HT1080 (cell line): ENCODE measurements around the gene DNAI1. TPM values are rescaled to one million over a fixed set of nuclear protein-coding genes. Genes with fewer than 3 reads are reported as not detected.

ENCODE experiments used
- DNase-seq: peaks from one replicate; pipeline ENCODE4 v3.0.0-alpha.2; 2015; ENCODE audit warnings: low read depth
- total RNA-seq: library from RNA; depleted of rRNA; stranded (reverse); fragments of >200 nt; shearing (Covaris generic); gene quantifications from 2 replicates; pipeline ENCODE4 v1.2.3, GENCODE V29; 2014

Gene DNAI1
- total RNA-seq, 1 experiment from 2014 or later, result not detected

DNA sequence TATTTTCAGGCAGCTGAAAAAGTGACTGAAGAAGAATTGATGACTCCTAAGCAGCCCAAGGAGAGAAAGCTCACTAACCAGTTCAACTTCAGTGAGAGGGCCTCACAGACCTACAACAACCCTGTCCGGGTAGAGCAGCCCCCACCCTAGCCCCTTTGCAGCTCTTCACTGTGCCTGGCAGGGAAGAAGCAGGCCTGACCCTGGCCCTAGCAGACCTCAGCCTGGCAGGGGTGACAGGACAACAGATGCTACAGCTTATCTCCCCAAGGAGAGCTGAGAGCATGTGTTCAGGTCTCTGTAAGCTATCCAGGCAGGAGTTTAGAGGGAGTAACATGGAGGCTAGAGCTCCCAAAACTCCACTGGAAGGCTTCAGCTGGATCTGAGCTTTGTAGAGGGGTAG, 31.8 kb downstream of the DNAI1 start:
- no peak for DNase-seq

DNA sequence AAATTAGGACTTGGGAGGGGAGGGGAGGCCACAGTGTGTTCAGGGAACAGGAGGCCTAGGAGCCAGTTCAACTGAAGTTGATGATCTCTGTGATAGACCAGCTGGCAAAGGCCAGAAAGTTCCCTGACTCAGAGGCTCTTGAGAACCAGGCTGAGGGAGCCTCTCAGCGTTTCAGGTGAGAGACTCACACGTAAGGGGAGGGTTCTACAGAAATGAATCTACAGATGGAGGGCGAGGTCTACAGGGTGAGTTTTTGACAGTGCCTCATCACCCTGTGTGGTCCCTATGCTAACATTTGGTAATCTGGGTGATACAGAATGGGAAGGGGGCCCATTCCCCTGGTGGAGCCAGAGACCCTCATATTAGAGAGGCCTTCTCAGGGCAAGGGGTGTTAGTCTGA, 32.2 kb downstream of the DNAI1 start:
- DNase-seq, result no peak

- no peak for DNase-seq
These were observed 33.0 kb downstream of the DNAI1 start for GRCh38 chr9:34491596-34491995.

DNA sequence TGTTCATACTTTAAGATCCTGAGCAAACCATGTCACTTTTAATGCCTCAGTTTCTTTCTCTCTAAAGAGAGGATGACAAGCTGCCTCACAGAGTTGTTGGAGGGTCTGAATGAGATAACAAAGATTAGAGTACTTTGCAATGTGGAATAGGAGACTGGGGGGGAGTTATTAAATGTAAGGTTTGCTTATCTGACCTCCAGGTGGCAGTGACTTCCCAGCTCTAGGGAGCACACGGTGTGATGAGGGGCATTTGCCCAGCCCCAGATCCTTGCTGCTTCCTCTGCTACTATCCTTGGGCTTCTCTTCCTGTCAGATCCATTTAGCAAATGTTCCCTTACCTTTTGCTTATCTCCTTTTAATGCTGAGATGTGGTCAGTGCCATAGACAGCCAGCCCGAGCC, 33.4 kb downstream of the DNAI1 start:
- no peak for DNase-seq

DNA sequence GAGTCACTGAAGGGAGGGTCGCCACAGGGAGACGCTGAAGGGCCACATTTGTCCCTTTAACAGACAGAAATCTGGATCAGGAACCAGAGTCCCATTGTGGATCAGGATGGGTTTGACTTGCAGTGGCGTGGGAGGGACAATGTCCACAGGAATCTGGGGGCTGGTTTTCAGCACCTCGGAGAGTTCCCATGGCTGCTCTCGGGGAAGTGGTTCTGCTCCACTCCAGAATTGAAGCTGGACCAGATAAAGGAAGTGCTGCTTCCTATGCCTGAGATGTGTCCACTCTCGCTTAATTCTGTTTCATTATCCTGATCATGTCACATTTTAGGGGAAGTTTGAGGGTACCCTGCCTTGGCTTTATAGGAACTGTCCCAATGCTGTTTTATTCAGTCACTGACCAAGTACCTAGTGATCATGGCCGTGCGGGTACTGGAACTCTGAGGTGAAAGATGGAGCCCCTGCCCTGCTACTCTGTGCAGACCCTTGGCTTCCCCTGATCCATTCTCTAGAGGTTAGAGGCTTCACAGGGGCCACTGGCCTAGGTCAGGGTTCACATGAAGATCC, 35.4 kb downstream of the DNAI1 start:
- DNase-seq, result peak; percentile 5

DNA sequence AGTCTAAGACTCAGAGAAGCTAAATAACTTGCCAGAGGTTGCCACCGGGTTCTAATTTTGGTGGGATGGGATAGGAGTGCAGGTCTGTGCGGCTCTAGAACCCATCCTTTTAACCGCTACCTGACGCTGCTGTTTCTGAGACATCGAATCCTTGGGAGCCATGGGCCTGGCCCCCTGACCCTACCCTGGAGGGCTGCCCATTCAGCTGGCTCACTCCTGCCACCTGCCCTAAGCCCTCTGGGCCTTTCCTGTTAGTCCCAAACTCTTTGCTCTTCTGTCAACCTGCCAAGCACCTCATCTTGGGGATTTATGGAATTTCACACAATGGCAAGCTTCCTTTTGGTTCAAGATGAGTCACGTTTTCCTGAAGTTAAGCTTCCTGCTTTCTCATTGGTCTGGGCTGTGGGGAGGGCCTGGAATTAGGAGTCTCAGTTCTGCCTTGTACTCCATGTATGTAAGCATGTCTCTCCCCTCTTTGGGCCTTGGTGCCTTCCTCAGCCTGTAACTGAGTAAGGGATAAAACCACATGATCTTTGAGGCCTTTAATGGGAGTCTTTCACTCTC, 37.6 kb downstream of the DNAI1 start:
- DNase-seq, result peak; percentile 76

GRCh38 chr9:34498553-34498952, 39.9 kb downstream of the DNAI1 start:
- no peak for DNase-seq

DNA sequence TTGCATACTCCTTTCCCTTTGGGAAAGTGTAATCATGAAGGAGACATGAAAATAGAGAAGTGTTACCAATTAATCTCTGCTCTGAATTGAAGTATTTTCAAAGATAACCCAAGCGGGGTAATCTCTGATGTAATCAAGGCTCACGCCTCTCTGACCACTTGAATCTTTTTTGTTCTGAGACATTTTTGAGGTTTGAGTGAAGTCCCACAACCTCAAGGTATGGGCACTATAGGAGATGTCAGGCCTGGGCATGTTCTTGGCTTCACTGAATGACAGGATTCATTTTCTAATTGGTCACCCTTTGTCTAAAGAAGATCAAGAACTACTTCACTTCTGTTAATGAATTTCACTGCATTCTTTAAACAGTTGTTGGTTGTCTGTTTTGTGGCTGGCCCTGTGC, 40.5 kb downstream of the DNAI1 start:
- DNase-seq, result no peak

- DNase-seq, result peak; percentile 50
These were observed 42.1 kb downstream of the DNAI1 start for GRCh38 chr9:34500623-34501267.

DNA sequence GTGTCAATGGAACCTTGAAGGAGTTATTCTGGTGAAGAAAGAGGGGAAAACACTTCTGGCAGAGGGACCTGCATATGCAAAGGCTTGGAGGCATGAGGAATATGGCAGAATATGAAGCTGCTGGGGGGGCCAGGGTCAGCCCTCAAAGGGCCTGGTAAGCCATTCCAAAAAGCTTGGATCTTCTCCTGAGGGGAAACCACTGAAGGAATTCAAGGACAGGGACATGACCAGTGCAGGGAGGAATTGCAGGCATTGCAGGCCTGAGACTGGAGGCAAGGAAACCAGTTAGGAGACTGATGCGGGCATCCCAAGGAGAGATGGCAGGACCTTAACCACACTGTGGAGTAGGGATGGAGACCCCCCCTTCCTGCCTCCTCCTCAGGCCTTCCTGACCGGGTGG, 42.8 kb downstream of the DNAI1 start:
- no peak for DNase-seq

DNA sequence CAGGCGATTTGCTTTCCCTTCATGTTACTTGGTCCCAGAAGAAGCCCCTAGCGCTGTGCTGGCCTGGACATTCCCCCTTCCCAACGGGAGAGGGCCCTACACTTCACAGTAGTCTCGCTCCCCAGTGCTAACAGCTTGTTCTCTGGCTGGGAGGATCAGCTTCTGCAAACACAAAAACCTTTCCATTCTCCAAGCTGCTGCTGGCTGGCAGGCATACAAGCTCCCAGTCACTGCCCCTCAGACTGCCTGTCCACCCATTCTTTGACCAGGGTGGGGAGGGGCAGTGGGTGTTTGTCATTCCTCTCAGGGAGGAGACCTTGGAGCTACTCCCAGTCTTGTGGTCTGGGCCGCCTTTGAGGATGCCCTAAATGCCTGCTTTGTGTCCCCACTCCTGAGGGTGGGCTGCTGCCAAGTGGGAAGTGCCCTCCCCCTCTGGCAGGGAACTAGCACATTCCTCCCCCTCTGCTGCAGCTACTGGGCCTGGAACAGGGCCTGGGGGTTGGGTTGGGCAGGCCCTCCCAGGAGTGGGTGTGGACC, 43.4 kb downstream of the DNAI1 start:
- peak; percentile 79 for DNase-seq

GRCh38 chr9:34502471-34502870, 43.9 kb downstream of the DNAI1 start:
- DNase-seq, result no peak

GRCh38 chr9:34502891-34503290, 44.3 kb downstream of the DNAI1 start:
- no peak for DNase-seq

DNA sequence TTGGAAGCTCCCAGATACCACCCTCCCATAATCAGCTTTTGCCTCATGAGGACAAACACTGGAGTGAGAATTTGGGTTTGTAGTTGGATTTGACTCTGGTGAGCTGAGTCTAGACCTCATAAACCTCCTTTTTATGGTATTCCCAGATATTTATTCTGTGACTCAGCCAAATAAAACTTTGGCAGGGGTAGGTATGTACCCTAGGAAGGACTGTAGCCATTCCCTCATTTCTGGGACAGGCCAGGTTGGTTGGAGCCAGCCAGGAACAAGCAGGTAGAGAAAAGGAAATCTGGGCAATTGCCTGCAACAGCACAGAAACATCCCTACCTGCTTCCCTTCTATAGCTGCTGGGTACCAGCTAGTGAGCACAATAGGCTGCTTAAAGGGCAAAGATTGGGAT, 44.8 kb downstream of the DNAI1 start:
- no peak for DNase-seq

DNA sequence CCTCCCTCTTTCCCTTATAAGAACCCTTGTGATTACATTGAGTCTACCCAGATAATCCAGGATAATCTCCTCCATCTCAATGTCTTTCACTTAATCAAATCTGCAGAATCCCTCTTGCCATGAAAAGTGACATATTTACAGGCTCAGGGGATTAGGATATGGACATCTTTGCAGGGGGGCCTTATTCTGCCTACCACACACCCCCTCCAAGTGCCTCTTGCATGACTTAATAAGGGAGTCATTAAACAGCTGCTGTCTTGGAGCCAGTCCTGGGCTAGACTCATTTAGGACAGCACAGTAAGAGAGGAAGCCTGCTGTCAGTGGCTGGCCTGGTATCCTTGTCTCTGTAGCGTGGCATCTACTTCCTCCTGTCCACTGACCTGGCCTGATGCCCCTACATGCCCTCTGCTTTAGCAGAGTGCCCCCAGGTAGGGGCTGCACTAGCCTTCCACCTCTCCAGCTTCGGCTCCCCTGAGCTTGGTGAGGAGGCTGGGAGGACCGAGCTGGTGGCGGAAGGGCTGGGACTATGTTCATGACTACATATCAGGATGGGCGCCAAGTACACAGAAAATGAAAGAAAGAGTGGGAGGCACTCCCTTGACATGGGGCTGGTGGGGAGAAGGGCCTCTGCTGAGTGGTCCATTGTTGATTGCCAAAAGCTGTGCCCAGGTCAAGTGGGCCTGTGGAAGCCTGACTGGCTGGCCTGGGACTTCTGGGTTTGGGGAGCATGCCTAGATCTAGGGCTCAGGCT, 46.9 kb downstream of the DNAI1 start:
- DNase-seq, result no peak

DNA sequence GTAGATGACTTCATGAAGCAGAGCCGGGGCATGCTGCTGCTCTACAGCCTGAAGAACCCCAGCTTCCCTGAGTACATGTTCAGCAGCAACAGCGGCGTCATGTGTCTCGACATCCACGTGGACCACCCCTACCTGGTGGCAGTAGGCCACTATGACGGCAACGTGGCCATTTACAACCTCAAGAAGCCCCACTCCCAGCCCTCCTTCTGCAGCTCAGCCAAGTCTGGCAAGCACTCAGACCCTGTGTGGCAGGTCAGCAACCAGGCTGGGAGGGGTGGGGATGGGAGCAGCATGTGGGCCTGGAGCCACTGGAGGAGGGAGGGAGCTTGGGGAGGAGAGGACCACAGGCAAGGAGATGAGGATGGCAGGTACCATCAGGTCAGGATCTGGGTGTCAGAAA, 48.0 kb downstream of the DNAI1 start:
- no peak for DNase-seq

DNA sequence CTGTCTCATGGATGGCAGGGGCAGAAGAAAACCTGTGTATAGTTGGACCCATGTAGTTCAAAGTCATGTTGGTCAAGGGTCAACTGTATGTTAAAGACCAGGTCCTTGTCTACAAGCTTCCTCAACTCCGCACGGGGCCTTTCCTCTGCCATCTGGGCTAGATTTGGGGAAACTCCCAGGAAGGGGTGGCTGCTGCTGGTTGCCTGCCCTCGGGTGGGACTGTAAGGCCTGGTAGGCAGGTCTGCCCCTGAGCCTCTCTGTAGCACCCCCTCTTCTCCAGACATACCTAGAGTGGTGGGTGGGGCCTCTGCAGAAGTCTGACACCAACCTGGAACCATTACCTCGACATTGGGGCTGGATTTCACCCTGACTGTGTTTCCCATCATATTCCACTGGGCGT, 49.0 kb downstream of the DNAI1 start:
- DNase-seq, result no peak

DNA sequence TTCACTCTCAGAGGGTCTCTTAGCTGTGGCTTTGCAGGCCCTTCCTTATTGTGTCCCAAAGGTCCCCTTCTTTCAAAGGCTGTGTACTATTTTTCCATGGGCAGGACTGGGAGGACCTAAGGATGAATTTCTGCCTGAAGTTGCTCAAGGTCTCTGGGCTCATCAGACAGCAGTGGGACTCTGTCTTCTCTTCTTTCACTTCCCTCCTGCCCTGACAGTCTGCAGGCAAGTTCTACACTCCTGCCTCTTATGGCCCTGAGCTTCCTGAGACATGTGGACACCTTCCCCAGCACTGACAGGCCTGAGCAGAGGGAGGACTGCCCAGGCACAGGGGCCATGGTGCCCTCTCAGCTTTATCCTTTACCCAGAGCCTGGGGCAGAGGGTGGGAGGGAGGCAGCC, 49.4 kb downstream of the DNAI1 start:
- no peak for DNase-seq

GRCh38 chr9:34508463-34508862, 49.9 kb downstream of the DNAI1 start:
- DNase-seq, result no peak

DNA sequence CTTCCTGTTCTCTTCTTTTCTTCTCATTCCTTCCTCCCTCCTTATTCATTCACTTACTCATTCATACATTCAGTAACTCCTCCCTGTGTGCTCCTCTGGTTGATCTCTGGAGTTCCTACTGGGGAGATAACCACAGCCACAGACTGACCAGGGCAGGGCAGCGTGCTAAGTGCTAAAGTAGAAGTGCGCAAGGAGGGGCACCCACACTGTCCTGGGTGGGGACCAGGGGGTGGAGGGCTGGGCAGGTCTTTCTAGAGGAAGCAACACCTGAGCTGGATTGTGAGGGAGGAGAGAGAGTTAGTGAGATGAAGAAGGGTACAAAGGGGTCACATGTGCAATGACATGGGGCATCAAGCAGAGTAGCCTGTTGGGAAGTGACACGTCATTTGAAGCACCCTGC, 50.3 kb downstream of the DNAI1 start:
- no peak for DNase-seq

DNA sequence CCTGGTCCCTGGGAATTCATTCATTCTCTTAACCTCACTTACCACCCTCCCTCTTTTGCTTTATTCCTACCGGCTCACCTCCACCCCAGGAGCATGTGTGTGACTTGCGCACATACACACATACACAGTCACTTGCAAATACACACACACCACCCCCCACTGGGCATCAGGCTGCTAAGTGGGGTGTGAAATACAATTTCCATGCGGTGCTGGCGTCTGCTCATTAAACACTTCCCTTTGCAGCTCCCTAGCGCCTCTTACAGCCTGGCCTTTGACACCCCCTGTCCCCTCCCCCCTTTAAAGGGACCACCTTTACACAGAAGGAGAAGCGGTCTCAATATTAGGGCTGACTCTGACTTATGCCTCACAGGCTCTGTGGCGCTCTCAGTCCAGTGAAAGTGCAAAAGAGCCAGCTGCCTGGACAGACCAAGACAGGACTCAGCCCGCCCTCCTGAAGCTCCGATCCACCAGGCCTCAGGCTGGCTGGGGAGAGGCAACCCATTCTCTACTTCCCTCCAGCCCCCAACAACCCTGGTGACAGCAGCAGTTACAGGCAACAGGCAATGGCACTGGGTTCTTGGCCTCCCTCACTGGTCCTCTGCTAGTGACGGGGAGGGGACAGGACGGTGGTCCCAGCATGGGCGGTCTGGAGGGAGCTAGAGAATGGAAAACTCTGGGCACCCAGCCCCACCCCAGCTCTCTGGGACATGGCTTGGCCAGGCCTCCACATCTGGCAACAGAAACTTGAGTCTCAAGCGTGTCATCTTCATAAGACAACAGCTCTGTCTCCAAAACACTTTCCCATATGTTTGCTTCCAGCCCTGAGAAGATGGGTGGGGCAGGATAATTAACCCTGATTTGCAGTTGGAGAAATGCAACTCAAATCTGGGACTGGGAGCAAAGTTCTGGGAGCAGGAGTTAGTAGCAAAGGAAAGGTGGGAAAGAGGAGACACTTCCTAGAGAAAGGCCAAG, 52.2 kb downstream of the DNAI1 start:
- DNase-seq, result no peak
